Testis (tissue), 2 donors: Measurements from ENCODE around the gene APCDD1L.

Source experiments
- POLR2A ChIP-seq: fragments of 450-650 bp; IDR thresholded peaks from one replicate; pipeline ENCODE4 v1.6.1; 2017; ENCODE audit warnings: antibody characterized with exemption, mild to moderate bottlenecking, moderate library complexity
- TF ChIP-seq, protein P1 (sequence below), 3 experiments: fragments of 450-650 bp in 2 of 3; fragments of 200-600 bp in 1 of 3; sonication (generic) in 1 of 3; IDR thresholded peaks; one replicate each; pipeline ENCODE4 v1.5.1; 2016 to 2019; ENCODE audit warnings: antibody characterized with exemption in 3 of 3, mild to moderate bottlenecking in 2 of 3, moderate library complexity in 1 of 3

DNA sequence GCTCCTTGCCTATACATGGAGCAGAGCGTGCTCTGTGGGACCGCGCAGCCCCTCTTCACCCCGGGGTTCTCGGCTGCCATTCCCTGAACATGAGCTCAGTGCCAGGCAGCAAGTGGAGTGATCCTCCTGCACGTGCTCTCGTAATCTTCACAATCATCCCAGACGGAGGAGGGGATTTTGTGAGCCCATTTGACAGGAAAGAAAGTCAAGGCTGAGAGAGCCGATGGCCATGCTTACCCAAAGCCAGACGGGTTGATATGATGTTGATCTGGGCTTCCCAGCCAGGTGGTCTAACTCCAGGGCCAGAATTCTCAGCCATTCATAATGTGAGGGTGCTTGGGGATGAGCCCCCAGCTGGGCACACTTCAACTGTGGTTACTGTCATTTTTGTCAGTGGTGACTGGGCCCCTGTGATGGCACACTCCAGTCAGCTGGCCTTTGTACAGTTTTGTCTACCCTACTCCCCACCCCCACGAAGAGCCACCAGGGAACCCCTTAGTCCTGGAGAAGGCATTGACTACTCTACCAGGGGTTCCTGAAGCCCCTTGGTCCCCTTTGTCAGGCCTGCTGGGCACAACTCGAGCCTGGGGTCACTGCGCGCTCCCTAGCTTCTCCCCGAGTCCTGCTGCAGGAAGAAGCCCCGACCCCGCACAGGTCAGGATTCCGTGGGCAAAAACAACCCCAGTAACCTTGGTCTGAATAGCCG is 1.5 kb downstream of the APCDD1L start:
- TF ChIP-seq, protein P1, sequence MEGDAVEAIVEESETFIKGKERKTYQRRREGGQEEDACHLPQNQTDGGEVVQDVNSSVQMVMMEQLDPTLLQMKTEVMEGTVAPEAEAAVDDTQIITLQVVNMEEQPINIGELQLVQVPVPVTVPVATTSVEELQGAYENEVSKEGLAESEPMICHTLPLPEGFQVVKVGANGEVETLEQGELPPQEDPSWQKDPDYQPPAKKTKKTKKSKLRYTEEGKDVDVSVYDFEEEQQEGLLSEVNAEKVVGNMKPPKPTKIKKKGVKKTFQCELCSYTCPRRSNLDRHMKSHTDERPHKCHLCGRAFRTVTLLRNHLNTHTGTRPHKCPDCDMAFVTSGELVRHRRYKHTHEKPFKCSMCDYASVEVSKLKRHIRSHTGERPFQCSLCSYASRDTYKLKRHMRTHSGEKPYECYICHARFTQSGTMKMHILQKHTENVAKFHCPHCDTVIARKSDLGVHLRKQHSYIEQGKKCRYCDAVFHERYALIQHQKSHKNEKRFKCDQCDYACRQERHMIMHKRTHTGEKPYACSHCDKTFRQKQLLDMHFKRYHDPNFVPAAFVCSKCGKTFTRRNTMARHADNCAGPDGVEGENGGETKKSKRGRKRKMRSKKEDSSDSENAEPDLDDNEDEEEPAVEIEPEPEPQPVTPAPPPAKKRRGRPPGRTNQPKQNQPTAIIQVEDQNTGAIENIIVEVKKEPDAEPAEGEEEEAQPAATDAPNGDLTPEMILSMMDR (IDR thresholded peaks at IDR 0.05), result no peak
- no peak for TF ChIP-seq POLR2A
